MM.1S (cell line): Measurements from ENCODE around the gene INPP5D.

Experiments
- DNase-seq: peaks from one replicate; pipeline ENCODE4 v3.0.0-alpha.2; 2015
- H2AFZ ChIP-seq: fragments of 300-600 bp; sonication (generic); 2 replicates; pipeline ENCODE4 v1.6.0; 2016; ENCODE audit warnings: antibody characterized with exemption, low read length
- H3F3A ChIP-seq: fragments of 300-600 bp; sonication (generic); 2 replicates; pipeline ENCODE4 v1.6.1; 2016; ENCODE audit warnings: mild to moderate bottlenecking, antibody characterized with exemption, low read length, moderate library complexity, mixed read lengths; ENCODE audit not compliant: insufficient read depth
- H3K27ac ChIP-seq: fragments of 300-600 bp; sonication (generic); 2 replicates; pipeline ENCODE4 v1.5.1; 2016; ENCODE audit warnings: mild to moderate bottlenecking, low read length
- H3K27me3 ChIP-seq: fragments of 300-600 bp; sonication (generic); replicated peaks from 2 replicates; pipeline ENCODE4 v1.6.0; 2016; ENCODE audit warnings: low read length; ENCODE audit not compliant: insufficient read depth
- H3K36me3 ChIP-seq: fragments of 300-600 bp; sonication (generic); replicated peaks from 2 replicates; pipeline ENCODE4 v1.6.1; 2016; ENCODE audit warnings: mild to moderate bottlenecking, low read length, mixed read lengths; ENCODE audit not compliant: insufficient read depth
- H3K4me1 ChIP-seq: fragments of 300-600 bp; sonication (generic); 2 replicates; pipeline ENCODE4 v1.6.1; 2016; ENCODE audit warnings: low read length, mixed read lengths
- H3K4me2 ChIP-seq: fragments of 300-600 bp; sonication (generic); 2 replicates; pipeline ENCODE4 v1.6.0; 2016; ENCODE audit warnings: low read depth, low read length
- H3K4me3 ChIP-seq: fragments of 300-600 bp; sonication (generic); 2 replicates; pipeline ENCODE4 v1.5.1; 2016; ENCODE audit warnings: low read length, mixed read lengths
- H3K79me2 ChIP-seq: fragments of 300-600 bp; sonication (generic); 2 replicates; pipeline ENCODE4 v1.6.1; 2016; ENCODE audit warnings: mixed run types, low read length, mixed read lengths
- H3K9ac ChIP-seq: fragments of 300-600 bp; sonication (generic); 2 replicates; pipeline ENCODE4 v1.6.1; 2016; ENCODE audit warnings: low read length, mixed read lengths
- H3K9me2 ChIP-seq: fragments of 300-600 bp; sonication (generic); replicated peaks from 2 replicates; pipeline ENCODE4 v1.6.1; 2016; ENCODE audit warnings: mild to moderate bottlenecking, low read length, mixed read lengths; ENCODE audit not compliant: insufficient read depth
- H3K9me3 ChIP-seq: fragments of 300-600 bp; sonication (generic); replicated peaks from 2 replicates; pipeline ENCODE4 v1.6.1; 2016; ENCODE audit warnings: mild to moderate bottlenecking, low read length, mixed read lengths; ENCODE audit not compliant: insufficient read depth
- H4K20me1 ChIP-seq: fragments of 300-600 bp; sonication (generic); 2 replicates; pipeline ENCODE4 v1.6.1; 2016; ENCODE audit warnings: mild to moderate bottlenecking, low read length, moderate library complexity, mixed read lengths; ENCODE audit not compliant: insufficient read depth
- CTCF ChIP-seq: fragments of 300-600 bp; sonication (generic); IDR thresholded peaks from 2 replicates; pipeline ENCODE4 v1.5.1; 2016; ENCODE audit warnings: antibody characterized with exemption, low read length, mixed read lengths
- EZH2 ChIP-seq: fragments of 300-600 bp; sonication (generic); optimal IDR thresholded peaks from 2 replicates; pipeline ENCODE3; 2017; ENCODE audit warnings: low read depth, mild to moderate bottlenecking, antibody characterized with exemption, low read length, mixed read lengths
- EZH2phosphoT487 ChIP-seq: fragments of 300-600 bp; sonication (generic); IDR thresholded peaks from 2 replicates; pipeline ENCODE4 v1.6.1; 2018; ENCODE audit warnings: antibody characterized with exemption, low read length

INPP5D gene

DNA sequence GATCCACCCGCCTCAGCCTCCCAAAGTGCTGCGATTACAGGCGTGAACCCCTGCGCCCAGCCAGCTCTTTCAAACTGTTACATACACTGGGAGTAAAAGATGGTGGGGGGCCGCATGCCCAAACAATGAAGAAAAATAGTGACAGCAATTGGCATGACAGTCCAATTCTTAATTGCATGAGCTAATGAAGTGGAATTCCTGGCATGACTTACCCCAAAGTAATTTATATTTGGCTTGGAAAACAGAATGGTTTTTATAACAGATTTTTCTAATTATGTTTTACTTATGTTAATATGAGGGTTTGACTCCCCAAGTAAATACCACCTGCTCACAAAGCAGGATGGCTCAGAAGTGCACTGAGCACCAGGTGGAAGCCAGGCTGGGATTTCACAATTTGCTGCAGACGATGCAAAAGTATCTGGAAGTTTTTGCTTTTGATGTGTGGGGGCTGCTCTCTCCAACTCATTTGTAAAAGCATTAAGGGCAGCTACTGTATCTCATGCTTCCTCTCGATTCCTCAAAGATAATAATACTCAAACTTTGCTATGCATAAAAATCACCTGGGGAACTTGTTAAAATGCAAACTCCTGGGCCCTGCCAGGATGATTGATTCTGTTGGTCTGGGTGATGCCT, 167.3 kb downstream of the INPP5D start:
- Histone ChIP-seq H3K79me2 (no peaks in the 10 kb centered on the region), H3K27ac (no peak overlapping the region), H3K9me2 (no peaks in the 10 kb centered on the region), H3K4me1 (no peaks in the 10 kb centered on the region), H3K9me3 (no peaks in the 10 kb centered on the region), H3K36me3 (no peaks in the 10 kb centered on the region), H3K4me3 (no peak overlapping the region), H3K9ac (no peak overlapping the region), H2AFZ (no peak overlapping the region), H3K27me3 (no peaks in the 10 kb centered on the region), H3F3A (no peaks in the 10 kb centered on the region), H3K4me2 (no peak overlapping the region), H4K20me1 (no peaks in the 10 kb centered on the region)
- no peak for DNase-seq
- TF ChIP-seq EZH2, result no peak
- TF ChIP-seq EZH2phosphoT487, result no peak
- no peak for TF ChIP-seq CTCF

GRCh38 chr2:233228376-233228775, 168.2 kb downstream of the INPP5D start:
- DNase-seq, result no peak
- no peaks in the 10 kb centered on the region for H3K27me3 ChIP-seq
- H3K9me2 ChIP-seq, result no peaks in the 10 kb centered on the region

DNA sequence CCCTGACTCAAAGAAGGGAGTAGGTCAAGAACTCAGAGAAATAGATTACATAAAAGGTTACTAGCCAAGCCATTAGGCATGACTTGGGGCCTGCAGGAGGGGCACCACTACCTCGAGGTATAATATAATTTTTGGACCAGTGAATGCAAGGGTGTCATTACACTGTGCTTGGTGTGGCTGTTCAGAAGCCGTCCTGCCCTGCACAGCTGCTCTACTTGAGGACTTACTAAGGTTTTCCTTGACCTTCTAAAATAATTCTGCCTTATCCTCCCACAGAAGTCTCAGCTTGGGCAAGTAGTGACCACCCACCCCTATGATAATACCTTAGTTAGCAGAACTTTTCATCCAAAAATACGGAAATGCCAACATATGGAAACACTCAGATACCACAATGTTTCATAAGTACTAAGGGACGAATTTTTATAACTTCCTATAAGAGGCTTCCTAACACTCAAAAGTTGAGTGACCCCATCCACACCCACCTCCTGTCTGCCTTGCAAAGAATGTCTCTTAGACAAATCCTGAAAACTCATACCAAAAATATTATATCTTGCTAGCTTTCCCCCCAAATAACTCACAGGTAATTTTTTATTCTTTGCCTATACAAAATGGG, 173.6 kb downstream of the INPP5D start:
- H3K4me1 ChIP-seq, result no peaks in the 10 kb centered on the region
- H3K9me2 ChIP-seq, result no peaks in the 10 kb centered on the region
- H3K27ac ChIP-seq, result no peak overlapping the region
- H3K4me3 ChIP-seq, result no peak overlapping the region
- no peaks in the 10 kb centered on the region for H4K20me1 ChIP-seq
- no peaks in the 10 kb centered on the region for H3K27me3 ChIP-seq
- H3K4me2 ChIP-seq, result no peak overlapping the region
- no peaks in the 10 kb centered on the region for H3F3A ChIP-seq
- no peak overlapping the region for H3K9ac ChIP-seq
- no peaks in the 10 kb centered on the region for H3K36me3 ChIP-seq
- no peak overlapping the region for H2AFZ ChIP-seq
- DNase-seq, result no peak
- H3K9me3 ChIP-seq, result no peaks in the 10 kb centered on the region
- TF ChIP-seq CTCF (no peak), EZH2 (no peak), EZH2phosphoT487 (no peak)
- no peaks in the 10 kb centered on the region for H3K79me2 ChIP-seq

More at GRCh38 chr2:233228376-233228775, 168.2 kb downstream of the INPP5D start:
- H3K27ac ChIP-seq, result no peak overlapping the region
- no peaks in the 10 kb centered on the region for H3K9me3 ChIP-seq
- H3K4me1 ChIP-seq, result no peaks in the 10 kb centered on the region
- no peaks in the 10 kb centered on the region for H3F3A ChIP-seq
- no peaks in the 10 kb centered on the region for H3K79me2 ChIP-seq
- no peak overlapping the region for H3K4me3 ChIP-seq
- H3K4me2 ChIP-seq, result no peak overlapping the region
- no peak overlapping the region for H2AFZ ChIP-seq
- no peaks in the 10 kb centered on the region for H3K36me3 ChIP-seq
- H3K9ac ChIP-seq, result no peak overlapping the region
- TF ChIP-seq EZH2 (no peak), EZH2phosphoT487 (no peak), CTCF (no peak)
- no peaks in the 10 kb centered on the region for H4K20me1 ChIP-seq
